ENCODE results near the gene SF3B5.
A peak's percentile ranks its signal among the peaks of the same experiment; 100 is the strongest.
"Not testable (repeated sequence)": the region's sequence is repeated elsewhere in the genome, so short reads cannot be mapped to it uniquely, and the experiment has no call there.

Gene SF3B5

DNA sequence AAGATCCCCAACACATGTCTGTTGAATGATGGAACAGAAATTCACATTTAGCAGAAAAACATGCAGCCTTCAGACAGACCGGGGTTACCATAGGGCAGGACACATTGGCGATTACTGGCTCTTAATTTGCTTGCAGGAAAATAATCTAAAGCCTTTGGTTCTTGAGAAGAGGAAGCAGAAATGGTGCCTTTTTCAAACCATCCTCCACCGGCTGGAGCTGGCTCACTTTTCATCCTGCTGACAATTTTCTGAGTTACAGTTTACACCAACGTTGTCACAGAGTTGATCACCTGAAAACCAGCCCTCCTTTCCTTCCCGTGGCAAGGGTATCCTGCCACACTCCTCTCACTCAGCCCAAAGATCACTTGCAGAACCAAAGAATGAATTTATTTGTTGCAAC, 32.6 kb downstream of the SF3B5 start:
- peak in 1 of 3 experiments; percentile 43 for DNase-seq

DNA sequence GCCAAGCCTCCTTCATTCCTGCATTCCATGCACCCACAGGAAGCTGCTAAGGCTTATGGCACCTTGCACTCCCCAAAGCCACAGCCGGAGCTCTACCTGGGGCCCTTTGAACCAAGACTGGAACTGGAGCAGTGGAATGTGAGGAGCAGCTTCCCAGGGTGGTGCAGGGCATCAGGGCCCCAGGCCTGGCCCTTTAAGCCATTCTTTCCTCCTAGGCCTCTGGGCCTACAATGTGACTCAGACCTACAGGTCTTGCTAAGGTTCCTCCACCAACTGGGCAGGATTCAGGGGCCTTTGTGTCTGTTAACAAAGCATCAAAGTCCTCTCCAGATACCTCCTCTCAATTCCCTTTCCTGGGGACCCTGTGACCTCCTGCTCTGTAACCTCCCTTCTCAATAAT, 36.2 kb downstream of the SF3B5 start:
- no peak for DNase-seq

- no peak for DNase-seq
Observed at GRCh38 chr6:144055121-144055931, 40.0 kb downstream of the SF3B5 start.

GRCh38 chr6:144053601-144054000, 41.8 kb downstream of the SF3B5 start:
- no peak for DNase-seq

DNA sequence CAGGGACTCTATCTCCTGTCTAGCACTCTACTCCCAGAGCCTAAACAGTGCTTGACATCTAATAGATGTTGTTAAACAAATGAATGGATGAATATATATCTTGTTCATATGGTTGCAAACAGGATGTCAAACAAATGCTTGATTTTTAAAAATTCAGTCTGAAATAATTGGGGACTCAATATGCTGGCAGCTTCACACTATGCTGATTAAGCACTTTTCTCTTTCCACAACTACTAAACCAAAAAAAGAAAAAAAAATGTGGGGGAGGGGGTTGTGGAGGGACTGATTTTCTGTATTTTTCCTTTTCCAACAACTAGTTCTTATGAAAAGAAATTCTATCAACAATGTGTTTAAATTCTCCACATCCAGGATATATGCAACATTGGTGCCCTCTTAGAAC, 42.9 kb downstream of the SF3B5 start:
- no peak for DNase-seq

GRCh38 chr6:144049386-144049785, 46.0 kb downstream of the SF3B5 start:
- no peak for DNase-seq

- no peak for DNase-seq
Observed at GRCh38 chr6:144047688-144048087, 47.7 kb downstream of the SF3B5 start.

DNA sequence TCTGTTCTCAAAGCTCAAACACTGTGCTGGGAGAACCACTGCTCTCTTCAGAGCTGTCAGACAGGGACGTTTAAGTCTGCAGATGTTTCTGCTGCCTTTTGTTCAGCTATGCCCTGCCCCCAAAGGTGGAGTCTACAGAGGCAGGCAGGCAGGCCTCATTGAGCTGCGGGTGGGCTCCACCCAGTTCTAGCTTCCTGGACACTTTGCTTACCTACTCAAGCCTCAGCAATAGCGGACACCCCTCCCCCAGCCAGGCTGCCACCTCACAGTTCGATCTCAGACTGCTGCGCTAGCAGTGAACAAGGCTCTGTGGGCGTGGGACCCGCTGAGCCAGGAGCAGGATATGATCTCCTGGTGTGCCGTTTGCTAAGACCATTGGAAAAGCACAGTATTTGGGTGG, 48.7 kb downstream of the SF3B5 start:
- DNase-seq = peak in 2 of 3 experiments; percentile 3 to 10

GRCh38 chr6:144044989-144045388, 50.4 kb downstream of the SF3B5 start:
- not testable (repeated sequence) for DNase-seq
